SU-DHL-6 (cell line): Measurements from ENCODE around the gene NPPA.
"Not testable (repeated sequence)": the region's sequence is repeated elsewhere in the genome, so short reads cannot be mapped to it uniquely, and the experiment has no call there.

Experiments
- CTCF ChIP-seq: fragments of 200-600 bp; sonication (generic); IDR thresholded peaks from one replicate; pipeline ENCODE4 v1.5.1; 2017; ENCODE audit warnings: antibody characterized with exemption, mild to moderate bottlenecking, low read length, moderate library complexity; ENCODE audit not compliant: insufficient read depth, poor library complexity, severe bottlenecking
- EZH2phosphoT487 ChIP-seq: fragments of 200-600 bp; sonication (generic), shearing (Covaris generic); conservative IDR thresholded peaks from 2 replicates; pipeline ENCODE4 v1.6.1; 2018; ENCODE audit warnings: mild to moderate bottlenecking, antibody characterized with exemption, low read length, moderate library complexity, mixed read lengths

DNA sequence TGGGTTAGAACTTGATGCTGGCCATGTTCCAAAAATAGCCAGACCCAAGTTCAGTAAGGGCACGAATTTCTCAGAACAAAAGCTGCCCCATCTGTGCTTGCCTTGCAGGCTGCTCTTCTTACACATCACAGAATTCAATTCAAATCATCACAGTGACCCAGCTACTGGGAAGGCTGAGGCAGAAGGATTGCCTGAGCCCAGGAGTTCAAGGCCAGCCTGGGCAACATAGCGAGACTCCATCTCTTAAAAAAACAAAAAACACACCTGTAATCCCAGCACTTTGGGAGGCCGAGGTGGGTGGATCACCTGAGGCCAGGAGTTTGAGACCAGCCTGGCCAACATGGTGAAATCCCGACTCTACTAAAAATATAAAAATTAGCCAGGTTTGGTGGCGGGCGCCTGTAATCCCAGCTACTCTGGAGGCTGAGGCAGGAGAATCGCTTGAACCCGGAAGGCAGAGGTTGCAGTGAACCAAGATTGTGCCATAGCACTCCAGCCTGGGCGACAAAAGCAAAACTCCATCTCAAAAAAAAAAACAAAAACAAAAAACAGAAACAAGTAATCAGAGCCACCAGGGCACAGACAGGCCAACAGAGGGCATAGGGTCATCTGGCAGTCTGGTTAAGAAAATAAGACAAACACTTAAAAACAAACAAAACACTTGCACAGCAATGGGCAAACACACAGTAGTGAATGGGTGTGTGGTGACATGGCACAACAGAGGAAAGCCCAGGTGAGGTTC lies 43.5 kb downstream of the NPPA start:
- TF ChIP-seq CTCF, EZH2phosphoT487: not testable (repeated sequence)
